ENCODE data around the gene SLC34A3. TPM values are rescaled to one million over a fixed set of nuclear protein-coding genes. Genes with fewer than 3 reads are reported as not detected.

Gene SLC34A3
- total RNA-seq, 1 experiment from 2014 or later = not detected

DNA sequence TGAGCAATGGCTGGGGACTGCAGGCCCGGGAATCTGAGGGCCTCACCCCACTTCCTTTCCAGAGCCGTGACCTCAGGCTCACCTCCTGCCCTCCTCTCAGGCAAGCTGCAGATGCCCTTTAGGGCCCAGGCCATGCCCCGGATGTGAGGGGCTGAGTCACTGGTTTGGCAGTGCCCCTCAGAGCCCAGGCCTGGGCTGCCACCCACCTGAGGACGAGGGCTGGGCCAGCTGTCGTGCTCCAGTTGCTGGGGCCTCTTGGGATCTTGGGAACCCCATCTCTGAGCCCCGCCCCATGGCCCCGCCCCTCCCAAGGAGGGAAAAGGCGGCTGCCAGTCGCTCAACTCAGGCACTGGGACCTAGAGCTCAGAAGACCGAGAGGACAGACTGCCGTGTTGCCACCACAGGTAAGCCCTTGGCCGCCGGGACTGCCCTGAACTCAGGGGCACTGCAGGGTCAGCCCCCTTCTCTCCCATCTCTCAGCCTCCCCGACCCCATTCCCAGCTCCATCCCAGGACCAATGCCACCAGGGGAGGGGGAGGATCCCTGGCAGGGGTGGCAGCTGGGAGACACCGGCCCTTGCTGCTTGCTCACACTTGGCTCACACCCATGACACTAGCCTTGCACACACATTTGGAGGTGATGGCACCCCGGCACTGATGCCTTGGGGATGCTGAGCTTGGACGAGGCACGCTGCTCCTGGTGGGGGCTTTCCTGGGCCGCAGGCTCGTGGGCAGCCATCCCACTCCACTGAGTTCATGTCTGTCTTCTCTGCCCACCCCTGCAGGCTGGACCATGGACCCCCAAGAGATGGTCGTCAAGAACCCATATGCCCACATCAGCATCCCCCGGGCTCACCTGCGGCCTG, 5.6 kb upstream of the SLC34A3 start, which contains the start of gene CYSRT1:
TSS of gene CYSRT1 (plus strand) at position 345 of the 865 bp plus-strand sequence. CDS start at position 793, 448 bp downstream.
- BruUV-seq (replicated peaks) = no TSS peak
- ChIA-PET CTCF (interaction anchor here (0.5 to 1.0 kb wide), 3 partner anchors 49 to 207 kb away, joined by 3 to 7 read pairs (median 3); no protein-coding TSS in a partner anchor), POLR2A (ENCODE audit: low non-redundant PET) (no interaction called here)
- no peaks in the 10 kb centered on the region for H3K9me3 ChIP-seq (ENCODE audit: low read depth, low read length, poor library complexity, severe bottlenecking)
- DNase-seq (ENCODE audit: low spot score) = no peak
- peaks cover 9% of the 10 kb centered on the region for H3K4me1 ChIP-seq (ENCODE audit: insufficient read depth, low read length, poor library complexity, severe bottlenecking)
- H3K27ac ChIP-seq (ENCODE audit: low read depth, low read length, poor library complexity, severe bottlenecking) = peak within 1 kb of the TSS; percentile 87
- intact Hi-C loops (cut with micrococcal nuclease; ENCODE audit: unreplicated experiment) = loop anchor here (5.0 kb wide), 1 partner anchor 433 kb away; the partner anchor contains the start of gene TMEM141
- H3K4me3 ChIP-seq (ENCODE audit: low read depth, low read length, poor library complexity, severe bottlenecking) = peak within 1 kb of the TSS; percentile 72
- TF ChIP-seq EZH2 (IDR thresholded peaks at IDR 0.05; ENCODE audit: borderline replicate concordance, low read depth, low read length, poor library complexity, severe bottlenecking) = no peak
- TF ChIP-seq, protein P1, sequence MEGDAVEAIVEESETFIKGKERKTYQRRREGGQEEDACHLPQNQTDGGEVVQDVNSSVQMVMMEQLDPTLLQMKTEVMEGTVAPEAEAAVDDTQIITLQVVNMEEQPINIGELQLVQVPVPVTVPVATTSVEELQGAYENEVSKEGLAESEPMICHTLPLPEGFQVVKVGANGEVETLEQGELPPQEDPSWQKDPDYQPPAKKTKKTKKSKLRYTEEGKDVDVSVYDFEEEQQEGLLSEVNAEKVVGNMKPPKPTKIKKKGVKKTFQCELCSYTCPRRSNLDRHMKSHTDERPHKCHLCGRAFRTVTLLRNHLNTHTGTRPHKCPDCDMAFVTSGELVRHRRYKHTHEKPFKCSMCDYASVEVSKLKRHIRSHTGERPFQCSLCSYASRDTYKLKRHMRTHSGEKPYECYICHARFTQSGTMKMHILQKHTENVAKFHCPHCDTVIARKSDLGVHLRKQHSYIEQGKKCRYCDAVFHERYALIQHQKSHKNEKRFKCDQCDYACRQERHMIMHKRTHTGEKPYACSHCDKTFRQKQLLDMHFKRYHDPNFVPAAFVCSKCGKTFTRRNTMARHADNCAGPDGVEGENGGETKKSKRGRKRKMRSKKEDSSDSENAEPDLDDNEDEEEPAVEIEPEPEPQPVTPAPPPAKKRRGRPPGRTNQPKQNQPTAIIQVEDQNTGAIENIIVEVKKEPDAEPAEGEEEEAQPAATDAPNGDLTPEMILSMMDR (conservative IDR thresholded peaks at IDR 0.05; ENCODE audit: low read depth, low read length) = no peak
- no peaks in the 10 kb centered on the region for H3K36me3 ChIP-seq (ENCODE audit: insufficient read depth, low read length, poor library complexity, severe bottlenecking)
- H3K27me3 ChIP-seq (replicated peaks; ENCODE audit: insufficient read depth, low read depth, low read length, poor library complexity) = no peaks in the 10 kb centered on the region

GRCh38 chr9:137225699-137226331, 4.9 kb upstream of the SLC34A3 start:
- Histone ChIP-seq H3K27me3 (replicated peaks; ENCODE audit: insufficient read depth, low read depth, low read length, poor library complexity) (no peaks in the 10 kb centered on the region), H3K4me3 (ENCODE audit: low read depth, low read length, poor library complexity, severe bottlenecking) (no peak overlapping the region), H3K9me3 (ENCODE audit: low read depth, low read length, poor library complexity, severe bottlenecking) (no peaks in the 10 kb centered on the region), H3K4me1 (ENCODE audit: insufficient read depth, low read length, poor library complexity, severe bottlenecking) (peaks cover 9% of the 10 kb centered on the region), H3K27ac (ENCODE audit: low read depth, low read length, poor library complexity, severe bottlenecking) (no peak overlapping the region), H3K36me3 (ENCODE audit: insufficient read depth, low read length, poor library complexity, severe bottlenecking) (no peaks in the 10 kb centered on the region)
- TF ChIP-seq EZH2 (IDR thresholded peaks at IDR 0.05; ENCODE audit: borderline replicate concordance, low read depth, low read length, poor library complexity, severe bottlenecking) = no peak
- TF ChIP-seq, protein P1 (conservative IDR thresholded peaks at IDR 0.05; ENCODE audit: low read depth, low read length) = no peak
- POLR2A ChIA-PET (ENCODE audit: low non-redundant PET) = no interaction called here
- DNase-seq (ENCODE audit: low spot score) = no peak
- intact Hi-C loops (cut with micrococcal nuclease; ENCODE audit: unreplicated experiment) = no loop called here
- BruUV-seq (replicated peaks) = no TSS peak
- CTCF ChIA-PET = interaction anchor here (0.5 kb wide), 1 partner anchor 106 kb away, joined by 3 read pairs; no protein-coding TSS in a partner anchor

GRCh38 chr9:137226338-137227053, 4.2 kb upstream of the SLC34A3 start:
- intact Hi-C loops (cut with micrococcal nuclease; ENCODE audit: unreplicated experiment) = loop anchor here (1.0 kb wide), 1 partner anchor 108 kb away; no protein-coding TSS in a partner anchor
- Histone ChIP-seq H3K4me3 (ENCODE audit: low read depth, low read length, poor library complexity, severe bottlenecking) (no peak overlapping the region), H3K9me3 (ENCODE audit: low read depth, low read length, poor library complexity, severe bottlenecking) (no peaks in the 10 kb centered on the region), H3K27me3 (replicated peaks; ENCODE audit: insufficient read depth, low read depth, low read length, poor library complexity) (no peaks in the 10 kb centered on the region), H3K36me3 (ENCODE audit: insufficient read depth, low read length, poor library complexity, severe bottlenecking) (no peaks in the 10 kb centered on the region), H3K27ac (ENCODE audit: low read depth, low read length, poor library complexity, severe bottlenecking) (no peak overlapping the region), H3K4me1 (ENCODE audit: insufficient read depth, low read length, poor library complexity, severe bottlenecking) (peaks cover 9% of the 10 kb centered on the region)
- TF ChIP-seq EZH2 (IDR thresholded peaks at IDR 0.05; ENCODE audit: borderline replicate concordance, low read depth, low read length, poor library complexity, severe bottlenecking) = no peak
- TF ChIP-seq, protein P1 (conservative IDR thresholded peaks at IDR 0.05; ENCODE audit: low read depth, low read length) = no peak
- no peak for DNase-seq (ENCODE audit: low spot score)
- CTCF ChIA-PET = interaction anchor here (1.8 kb wide), 1 partner anchor 10 kb away, joined by 10 read pairs; no protein-coding TSS in a partner anchor
- no TSS peak for BruUV-seq (replicated peaks)
- POLR2A ChIA-PET (ENCODE audit: low non-redundant PET) = interaction anchor here (1.4 kb wide), 1 partner anchor 14 kb away, joined by 3 read pairs; no protein-coding TSS in a partner anchor

Data from A673 (cell line).